GM23338 (cell line): Measurements from ENCODE around the gene KCNC2. TPM values are rescaled to one million over a fixed set of nuclear protein-coding genes. Genes with fewer than 3 reads are reported as not detected.

Source experiments
- ATAC-seq: fragments of 200-7000 bp; cut with Tn5 transposase; 3 replicates; pipeline ENCODE4 v1.9.1; 2020
- DNase-seq: peaks from one replicate; pipeline ENCODE4 v3.0.0-alpha.2; 2015; ENCODE audit warnings: low spot score
- H2AFZ ChIP-seq: fragments of 200-600 bp; sonication (generic); 2 replicates; pipeline ENCODE4 v1.8.0; 2016; ENCODE audit warnings: antibody characterized with exemption, mild to moderate bottlenecking, moderate library complexity
- H3F3A ChIP-seq: fragments of 200-600 bp; sonication (generic); replicated peaks from 2 replicates; pipeline ENCODE4 v1.8.0; 2017; ENCODE audit warnings: antibody characterized with exemption, mixed run types, low read depth
- H3K27ac ChIP-seq: fragments of 200-600 bp; sonication (generic); 2 replicates; pipeline ENCODE4 v1.6.1; 2016; ENCODE audit warnings: low read depth
- H3K27me3 ChIP-seq: fragments of 200-600 bp; sonication (generic); 2 replicates; pipeline ENCODE4 v1.8.0; 2016; ENCODE audit warnings: mild to moderate bottlenecking, mixed run types, moderate library complexity; ENCODE audit not compliant: insufficient read depth
- H3K36me3 ChIP-seq: fragments of 200-600 bp; sonication (generic); 2 replicates; pipeline ENCODE4 v1.8.0; 2016; ENCODE audit warnings: mild to moderate bottlenecking; ENCODE audit not compliant: insufficient read depth
- H3K4me1 ChIP-seq: fragments of 200-600 bp; sonication (generic); 2 replicates; pipeline ENCODE4 v1.8.0; 2016; ENCODE audit warnings: mild to moderate bottlenecking, moderate library complexity; ENCODE audit not compliant: insufficient read depth
- H3K4me2 ChIP-seq: fragments of 200-600 bp; sonication (generic); 2 replicates; pipeline ENCODE4 v1.7.1; 2017; ENCODE audit warnings: mixed run types
- H3K4me3 ChIP-seq: fragments of 200-600 bp; sonication (generic); 2 replicates; pipeline ENCODE4 v1.6.1; 2016; ENCODE audit warnings: mixed run types
- H3K79me2 ChIP-seq: fragments of 200-600 bp; sonication (generic); replicated peaks from 2 replicates; pipeline ENCODE4 v1.8.0; 2017; ENCODE audit warnings: mild to moderate bottlenecking; ENCODE audit not compliant: insufficient read depth
- H3K9me2 ChIP-seq: fragments of 200-600 bp; sonication (generic); 2 replicates; pipeline ENCODE4 v1.8.0; 2017; ENCODE audit not compliant: insufficient read depth
- H4K20me1 ChIP-seq: fragments of 200-600 bp; sonication (generic); replicated peaks from 2 replicates; pipeline ENCODE4 v1.8.0; 2017; ENCODE audit warnings: mild to moderate bottlenecking; ENCODE audit not compliant: insufficient read depth
- H3K27ac Mint-ChIP-seq: 2 replicates; pipeline ENCODE4 v1.8.0; 2020; ENCODE audit warnings: inconsistent platforms, mild to moderate bottlenecking, moderate library complexity, mixed read lengths
- H3K27me3 Mint-ChIP-seq: 3 replicates; pipeline ENCODE4 v1.8.0; 2022; ENCODE audit warnings: low read depth, mild to moderate bottlenecking, moderate library complexity, mixed read lengths, inconsistent platforms; ENCODE audit not compliant: insufficient read depth, poor library complexity
- H3K36me3 Mint-ChIP-seq: 3 replicates; pipeline ENCODE4 v1.8.0; 2021; ENCODE audit warnings: low read depth, mild to moderate bottlenecking, inconsistent platforms, moderate library complexity, mixed read lengths
- H3K4me1 Mint-ChIP-seq: 3 replicates; pipeline ENCODE4 v1.8.0; 2020; ENCODE audit warnings: mild to moderate bottlenecking, inconsistent platforms, mixed read lengths
- H3K4me3 Mint-ChIP-seq: 3 replicates; pipeline ENCODE4 v1.8.0; 2021; ENCODE audit warnings: moderate library complexity, mild to moderate bottlenecking, inconsistent platforms, mixed read lengths
- H3K9me3 Mint-ChIP-seq: 3 replicates; pipeline ENCODE4 v1.8.0; 2020; ENCODE audit warnings: moderate library complexity, mild to moderate bottlenecking, inconsistent platforms, mixed read lengths
- CREB1 ChIP-seq: fragments of 250-450 bp; sonication (Bioruptor Pico); IDR thresholded peaks from 2 replicates; pipeline ENCODE4 v1.5.0; 2020; ENCODE audit warnings: low read depth, mild to moderate bottlenecking, moderate library complexity
- ETS1 ChIP-seq: IDR thresholded peaks from 2 replicates; pipeline ENCODE4 v1.6.1; 2016; ENCODE audit warnings: antibody characterized with exemption
- EZH2 ChIP-seq: fragments of 200-600 bp; sonication (generic); IDR thresholded peaks from one replicate; pipeline ENCODE4 v1.8.0; 2017; ENCODE audit warnings: antibody characterized with exemption, mild to moderate bottlenecking, low read depth; ENCODE audit not compliant: unreplicated experiment
- JUNB ChIP-seq: IDR thresholded peaks from one replicate; pipeline ENCODE4 v1.6.1; 2016; ENCODE audit warnings: antibody characterized with exemption; ENCODE audit not compliant: unreplicated experiment
- NANOG ChIP-seq: IDR thresholded peaks from 2 replicates; pipeline ENCODE4 v1.6.1; 2016; ENCODE audit warnings: antibody characterized with exemption, borderline replicate concordance
- REST ChIP-seq: IDR thresholded peaks from one replicate; pipeline ENCODE4 v1.6.1; 2018; ENCODE audit warnings: antibody characterized with exemption; ENCODE audit not compliant: unreplicated experiment
- STAT1 ChIP-seq: IDR thresholded peaks from one replicate; pipeline ENCODE4 v1.6.1; 2016; ENCODE audit warnings: antibody characterized with exemption; ENCODE audit not compliant: unreplicated experiment
- ZNF114 ChIP-seq: fragments of 250-450 bp; sonication (Bioruptor Pico); IDR thresholded peaks from 2 replicates; pipeline ENCODE4 v1.5.0; 2020; ENCODE audit warnings: mild to moderate bottlenecking, moderate library complexity
- ZNF331 ChIP-seq: fragments of 250-450 bp; sonication (Bioruptor Pico); IDR thresholded peaks from 2 replicates; pipeline ENCODE4 v1.5.0; 2020; ENCODE audit warnings: low read depth, mild to moderate bottlenecking, moderate library complexity
- polyA plus RNA-seq: library from polyadenylated mRNA; unstranded; fragments of >200 nt; fragmentation: Nextera tagmentation; extraction: Ambion mirVana; gene quantifications from 2 replicates; pipeline ENCODE4 v1.2.1, GENCODE V29; 2016
- total RNA-seq: library from RNA; depleted of rRNA; stranded (reverse); fragments of >200 nt; shearing (Covaris generic); gene quantifications from 2 replicates; pipeline ENCODE4 v1.2.3, GENCODE V29; 2014
- TF ChIP-seq, protein P1 (sequence below): fragments of 250-450 bp; sonication (Bioruptor Pico); IDR thresholded peaks from 2 replicates; pipeline ENCODE4 v1.5.0; 2020; ENCODE audit warnings: mild to moderate bottlenecking, moderate library complexity
- TF ChIP-seq, protein P2 (sequence below), 2 experiments: fragments of 200-600 bp in 1 of 2; sonication (generic) in 1 of 2; conservative IDR thresholded peaks; 2 replicates each; pipeline versions ENCODE4 v1.5.1 to v1.6.1; 2016 to 2017; ENCODE audit warnings: antibody characterized with exemption in 2 of 2, low read depth in 2 of 2, mild to moderate bottlenecking in 2 of 2, moderate library complexity in 1 of 2

KCNC2 gene
- total and polyA plus RNA-seq, 2 experiments from 2014 or later: 0.10 TPM; not detected in 1

DNA sequence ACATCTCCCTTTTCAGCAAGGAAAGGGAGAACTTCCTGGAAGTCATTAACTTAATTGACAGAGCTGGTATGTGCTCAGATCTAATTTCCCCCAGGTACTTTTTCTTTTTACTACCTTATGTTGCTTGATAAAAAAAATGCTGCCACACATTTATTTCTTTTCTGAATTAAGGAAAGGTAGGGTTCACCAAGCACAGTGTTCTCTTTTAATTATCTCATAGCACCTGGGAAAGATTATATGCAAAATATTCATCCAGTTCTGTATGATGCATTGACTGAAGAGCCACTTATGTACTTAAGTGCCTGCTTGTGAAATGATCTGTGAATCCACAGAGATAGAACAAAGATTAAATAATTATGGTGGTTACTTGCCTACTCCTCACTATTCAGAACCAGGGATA lies 25.1 kb downstream of the KCNC2 start (continued):
- TF ChIP-seq, protein P1, sequence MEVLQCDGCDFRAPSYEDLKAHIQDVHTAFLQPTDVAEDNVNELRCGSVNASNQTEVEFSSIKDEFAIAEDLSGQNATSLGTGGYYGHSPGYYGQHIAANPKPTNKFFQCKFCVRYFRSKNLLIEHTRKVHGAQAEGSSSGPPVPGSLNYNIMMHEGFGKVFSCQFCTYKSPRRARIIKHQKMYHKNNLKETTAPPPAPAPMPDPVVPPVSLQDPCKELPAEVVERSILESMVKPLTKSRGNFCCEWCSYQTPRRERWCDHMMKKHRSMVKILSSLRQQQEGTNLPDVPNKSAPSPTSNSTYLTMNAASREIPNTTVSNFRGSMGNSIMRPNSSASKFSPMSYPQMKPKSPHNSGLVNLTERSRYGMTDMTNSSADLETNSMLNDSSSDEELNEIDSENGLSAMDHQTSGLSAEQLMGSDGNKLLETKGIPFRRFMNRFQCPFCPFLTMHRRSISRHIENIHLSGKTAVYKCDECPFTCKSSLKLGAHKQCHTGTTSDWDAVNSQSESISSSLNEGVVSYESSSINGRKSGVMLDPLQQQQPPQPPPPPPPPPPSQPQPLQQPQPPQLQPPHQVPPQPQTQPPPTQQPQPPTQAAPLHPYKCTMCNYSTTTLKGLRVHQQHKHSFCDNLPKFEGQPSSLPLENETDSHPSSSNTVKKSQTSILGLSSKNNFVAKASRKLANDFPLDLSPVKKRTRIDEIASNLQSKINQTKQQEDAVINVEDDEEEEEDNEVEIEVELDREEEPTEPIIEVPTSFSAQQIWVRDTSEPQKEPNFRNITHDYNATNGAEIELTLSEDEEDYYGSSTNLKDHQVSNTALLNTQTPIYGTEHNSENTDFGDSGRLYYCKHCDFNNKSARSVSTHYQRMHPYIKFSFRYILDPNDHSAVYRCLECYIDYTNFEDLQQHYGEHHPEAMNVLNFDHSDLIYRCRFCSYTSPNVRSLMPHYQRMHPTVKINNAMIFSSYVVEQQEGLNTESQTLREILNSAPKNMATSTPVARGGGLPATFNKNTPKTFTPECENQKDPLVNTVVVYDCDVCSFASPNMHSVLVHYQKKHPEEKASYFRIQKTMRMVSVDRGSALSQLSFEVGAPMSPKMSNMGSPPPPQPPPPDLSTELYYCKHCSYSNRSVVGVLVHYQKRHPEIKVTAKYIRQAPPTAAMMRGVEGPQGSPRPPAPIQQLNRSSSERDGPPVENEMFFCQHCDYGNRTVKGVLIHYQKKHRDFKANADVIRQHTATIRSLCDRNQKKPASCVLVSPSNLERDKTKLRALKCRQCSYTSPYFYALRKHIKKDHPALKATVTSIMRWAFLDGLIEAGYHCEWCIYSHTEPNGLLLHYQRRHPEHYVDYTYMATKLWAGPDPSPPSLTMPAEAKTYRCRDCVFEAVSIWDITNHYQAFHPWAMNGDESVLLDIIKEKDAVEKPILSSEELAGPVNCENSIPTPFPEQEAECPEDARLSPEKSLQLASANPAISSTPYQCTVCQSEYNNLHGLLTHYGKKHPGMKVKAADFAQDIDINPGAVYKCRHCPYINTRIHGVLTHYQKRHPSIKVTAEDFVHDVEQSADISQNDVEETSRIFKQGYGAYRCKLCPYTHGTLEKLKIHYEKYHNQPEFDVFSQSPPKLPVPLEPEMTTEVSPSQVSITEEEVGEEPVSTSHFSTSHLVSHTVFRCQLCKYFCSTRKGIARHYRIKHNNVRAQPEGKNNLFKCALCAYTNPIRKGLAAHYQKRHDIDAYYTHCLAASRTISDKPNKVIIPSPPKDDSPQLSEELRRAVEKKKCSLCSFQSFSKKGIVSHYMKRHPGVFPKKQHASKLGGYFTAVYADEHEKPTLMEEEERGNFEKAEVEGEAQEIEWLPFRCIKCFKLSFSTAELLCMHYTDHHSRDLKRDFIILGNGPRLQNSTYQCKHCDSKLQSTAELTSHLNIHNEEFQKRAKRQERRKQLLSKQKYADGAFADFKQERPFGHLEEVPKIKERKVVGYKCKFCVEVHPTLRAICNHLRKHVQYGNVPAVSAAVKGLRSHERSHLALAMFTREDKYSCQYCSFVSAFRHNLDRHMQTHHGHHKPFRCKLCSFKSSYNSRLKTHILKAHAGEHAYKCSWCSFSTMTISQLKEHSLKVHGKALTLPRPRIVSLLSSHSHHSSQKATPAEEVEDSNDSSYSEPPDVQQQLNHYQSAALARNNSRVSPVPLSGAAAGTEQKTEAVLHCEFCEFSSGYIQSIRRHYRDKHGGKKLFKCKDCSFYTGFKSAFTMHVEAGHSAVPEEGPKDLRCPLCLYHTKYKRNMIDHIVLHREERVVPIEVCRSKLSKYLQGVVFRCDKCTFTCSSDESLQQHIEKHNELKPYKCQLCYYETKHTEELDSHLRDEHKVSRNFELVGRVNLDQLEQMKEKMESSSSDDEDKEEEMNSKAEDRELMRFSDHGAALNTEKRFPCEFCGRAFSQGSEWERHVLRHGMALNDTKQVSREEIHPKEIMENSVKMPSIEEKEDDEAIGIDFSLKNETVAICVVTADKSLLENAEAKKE (CRISPR knock-in tag): no peak
- no peak for TF ChIP-seq ZNF331 (CRISPR knock-in tag)
- no peak for TF ChIP-seq REST

- Histone ChIP-seq H3K27me3 (no peaks in the 10 kb centered on the region), H3F3A (no peaks in the 10 kb centered on the region), H3K79me2 (no peaks in the 10 kb centered on the region), H3K4me1 (no peaks in the 10 kb centered on the region), H2AFZ (no peak overlapping the region), H3K27ac (no peak overlapping the region), H4K20me1 (no peaks in the 10 kb centered on the region), H3K4me2 (no peak overlapping the region), H3K36me3 (no peaks in the 10 kb centered on the region), H3K9me2 (no peaks in the 10 kb centered on the region), H3K4me3 (no peak overlapping the region)
- no peaks in the 10 kb centered on the region for H3K27me3 Mint-ChIP-seq
- no peaks in the 10 kb centered on the region for H3K4me1 Mint-ChIP-seq
- ATAC-seq: no peak
- H3K4me3 Mint-ChIP-seq: no peak overlapping the region
- H3K36me3 Mint-ChIP-seq: no peaks in the 10 kb centered on the region
- no peaks in the 10 kb centered on the region for H3K9me3 Mint-ChIP-seq
- no peak for DNase-seq
- H3K27ac Mint-ChIP-seq: no peak overlapping the region
- no peak for TF ChIP-seq ETS1
- TF ChIP-seq STAT1: no peak
- TF ChIP-seq EZH2: no peak
- no peak for TF ChIP-seq ZNF114 (CRISPR knock-in tag)
- TF ChIP-seq NANOG: no peak
- no peak for TF ChIP-seq CREB1 (CRISPR knock-in tag)
- TF ChIP-seq, protein P2, sequence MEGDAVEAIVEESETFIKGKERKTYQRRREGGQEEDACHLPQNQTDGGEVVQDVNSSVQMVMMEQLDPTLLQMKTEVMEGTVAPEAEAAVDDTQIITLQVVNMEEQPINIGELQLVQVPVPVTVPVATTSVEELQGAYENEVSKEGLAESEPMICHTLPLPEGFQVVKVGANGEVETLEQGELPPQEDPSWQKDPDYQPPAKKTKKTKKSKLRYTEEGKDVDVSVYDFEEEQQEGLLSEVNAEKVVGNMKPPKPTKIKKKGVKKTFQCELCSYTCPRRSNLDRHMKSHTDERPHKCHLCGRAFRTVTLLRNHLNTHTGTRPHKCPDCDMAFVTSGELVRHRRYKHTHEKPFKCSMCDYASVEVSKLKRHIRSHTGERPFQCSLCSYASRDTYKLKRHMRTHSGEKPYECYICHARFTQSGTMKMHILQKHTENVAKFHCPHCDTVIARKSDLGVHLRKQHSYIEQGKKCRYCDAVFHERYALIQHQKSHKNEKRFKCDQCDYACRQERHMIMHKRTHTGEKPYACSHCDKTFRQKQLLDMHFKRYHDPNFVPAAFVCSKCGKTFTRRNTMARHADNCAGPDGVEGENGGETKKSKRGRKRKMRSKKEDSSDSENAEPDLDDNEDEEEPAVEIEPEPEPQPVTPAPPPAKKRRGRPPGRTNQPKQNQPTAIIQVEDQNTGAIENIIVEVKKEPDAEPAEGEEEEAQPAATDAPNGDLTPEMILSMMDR (conservative IDR thresholded peaks at IDR 0.05; ENCODE audit: low read depth in 2 of 2): no peak
- no peak for TF ChIP-seq JUNB
Measured at GRCh38 chr12:75183967-75184366, 25.7 kb downstream of the KCNC2 start.
